Suprapubic skin (tissue), 4 donors: Measurements from ENCODE around the gene PPP2R5C. TPM values are rescaled to one million over a fixed set of nuclear protein-coding genes. Genes with fewer than 3 reads are reported as not detected.

Source experiments
- DNase-seq, 2 donors: peaks; one replicate each; pipeline ENCODE4 v3.0.0-alpha.2; 2019; ENCODE audit warnings: low spot score in 2 of 2
- H3K27ac ChIP-seq: fragments of 200-600 bp; sonication (generic); one replicate; pipeline ENCODE4 v1.5.1; 2019
- H3K27me3 ChIP-seq: fragments of 200-600 bp; sonication (generic); one replicate; pipeline ENCODE4 v1.5.1; 2019
- H3K36me3 ChIP-seq: fragments of 200-600 bp; sonication (generic); one replicate; pipeline ENCODE4 v1.5.1; 2019
- H3K4me1 ChIP-seq: fragments of 200-600 bp; sonication (generic); one replicate; pipeline ENCODE4 v1.5.1; 2019
- H3K4me3 ChIP-seq: fragments of 200-600 bp; sonication (generic); one replicate; pipeline ENCODE4 v1.5.1; 2019; ENCODE audit warnings: mild to moderate bottlenecking
- H3K9me3 ChIP-seq: fragments of 200-600 bp; sonication (generic); one replicate; pipeline ENCODE4 v1.5.1; 2019
- CTCF ChIP-seq, 2 donors: fragments of 200-600 bp in 1 of 2; fragments of 450-650 bp in 1 of 2; sonication (generic) in 1 of 2; IDR thresholded peaks; one replicate each; pipeline ENCODE4 v1.5.1; 2016 to 2019; ENCODE audit warnings: antibody characterized with exemption in 2 of 2, mild to moderate bottlenecking in 1 of 2, moderate library complexity in 1 of 2
- EP300 ChIP-seq: sonication (generic); formaldehyde crosslinking; IDR thresholded peaks from one replicate; pipeline ENCODE4 v1.6.1; 2017; ENCODE audit warnings: antibody characterized with exemption
- POLR2A ChIP-seq, 2 donors: fragments of 450-650 bp; IDR thresholded peaks; one replicate each; pipeline ENCODE4 v1.6.1; 2017; ENCODE audit warnings: antibody characterized with exemption in 2 of 2, mild to moderate bottlenecking in 2 of 2, moderate library complexity in 2 of 2
- POLR2AphosphoS5 ChIP-seq, 3 donors: sonication (generic); formaldehyde crosslinking; IDR thresholded peaks; one replicate each; pipeline ENCODE4 v1.6.1; 2017; ENCODE audit warnings: antibody characterized with exemption in 3 of 3
- WGBS: methylation state at CpG from one replicate; pipeline ENCODE4 v1.1.5; 2018; 5-methylcytosine and 5-hydroxymethylcytosine counted together
- total RNA-seq, 4 donors: library from RNA; depleted of rRNA; stranded (reverse); fragments of >200 nt; gene quantifications; one replicate each; pipeline ENCODE4 v1.1.0, GENCODE V29; 2016

Gene PPP2R5C
- total RNA-seq, 4 donors from 2014 or later, result 104 to 149 (median 119) TPM

- Histone ChIP-seq H3K4me3 (no peak overlapping the region), H3K27ac (no peak overlapping the region), H3K36me3 (peaks cover 29% of the 10 kb centered on the region), H3K9me3 (no peaks in the 10 kb centered on the region), H3K4me1 (peaks cover 11% of the 10 kb centered on the region), H3K27me3 (no peaks in the 10 kb centered on the region)
- no peak for DNase-seq
- 85% methylated on average over 13 of the region's 18 CpGs for WGBS
- TF ChIP-seq POLR2AphosphoS5 (IDR thresholded peaks at IDR 0.05), result no peak
- TF ChIP-seq EP300, result no peak
- no peak for TF ChIP-seq POLR2A (IDR thresholded peaks at IDR 0.05)
- no peak for TF ChIP-seq CTCF (IDR thresholded peaks at IDR 0.05)
Measured at GRCh38 chr14:101878822-101879528, 117.5 kb downstream of the PPP2R5C start.

GRCh38 chr14:101879529-101880336 is 118.2 kb downstream of the PPP2R5C start:
- Histone ChIP-seq H3K27me3 (no peaks in the 10 kb centered on the region), H3K4me1 (peaks cover 11% of the 10 kb centered on the region), H3K4me3 (no peak overlapping the region), H3K9me3 (no peaks in the 10 kb centered on the region), H3K36me3 (peaks cover 37% of the 10 kb centered on the region), H3K27ac (no peak overlapping the region)
- 94% methylated on average over 13 of the region's 15 CpGs for WGBS
- no peak for DNase-seq
- TF ChIP-seq EP300 (no peak), POLR2A (IDR thresholded peaks at IDR 0.05) (no peak), CTCF (IDR thresholded peaks at IDR 0.05) (no peak), POLR2AphosphoS5 (IDR thresholded peaks at IDR 0.05) (no peak)

GRCh38 chr14:101881426-101881825 is 119.9 kb downstream of the PPP2R5C start:
- Histone ChIP-seq H3K36me3 (peaks cover 52% of the 10 kb centered on the region), H3K4me1 (peaks cover 4% of the 10 kb centered on the region), H3K4me3 (no peak overlapping the region), H3K27me3 (no peaks in the 10 kb centered on the region), H3K27ac (no peak overlapping the region), H3K9me3 (no peaks in the 10 kb centered on the region)
- DNase-seq, result no peak
- TF ChIP-seq POLR2A (IDR thresholded peaks at IDR 0.05), result no peak
- no peak for TF ChIP-seq CTCF (IDR thresholded peaks at IDR 0.05)
- no peak for TF ChIP-seq POLR2AphosphoS5 (IDR thresholded peaks at IDR 0.05)
- TF ChIP-seq EP300, result no peak
- WGBS, result 91% methylated on average over 11 of the region's 11 CpGs

- TF ChIP-seq POLR2AphosphoS5 (IDR thresholded peaks at IDR 0.05) (no peak), CTCF (IDR thresholded peaks at IDR 0.05) (no peak), EP300 (no peak), POLR2A (IDR thresholded peaks at IDR 0.05) (no peak)
- no peak overlapping the region for H3K4me3 ChIP-seq
- no peak for DNase-seq
- H3K9me3 ChIP-seq, result no peaks in the 10 kb centered on the region
- no peaks in the 10 kb centered on the region for H3K27me3 ChIP-seq
- no peaks in the 10 kb centered on the region for H3K4me1 ChIP-seq
- 93% methylated on average over 21 of the region's 22 CpGs for WGBS
- no peak overlapping the region for H3K27ac ChIP-seq
- peaks cover 61% of the 10 kb centered on the region for H3K36me3 ChIP-seq
Measured at GRCh38 chr14:101882141-101882935, 120.8 kb downstream of the PPP2R5C start.
